ENCODE measurements around the gene ZNF280B.

DNA sequence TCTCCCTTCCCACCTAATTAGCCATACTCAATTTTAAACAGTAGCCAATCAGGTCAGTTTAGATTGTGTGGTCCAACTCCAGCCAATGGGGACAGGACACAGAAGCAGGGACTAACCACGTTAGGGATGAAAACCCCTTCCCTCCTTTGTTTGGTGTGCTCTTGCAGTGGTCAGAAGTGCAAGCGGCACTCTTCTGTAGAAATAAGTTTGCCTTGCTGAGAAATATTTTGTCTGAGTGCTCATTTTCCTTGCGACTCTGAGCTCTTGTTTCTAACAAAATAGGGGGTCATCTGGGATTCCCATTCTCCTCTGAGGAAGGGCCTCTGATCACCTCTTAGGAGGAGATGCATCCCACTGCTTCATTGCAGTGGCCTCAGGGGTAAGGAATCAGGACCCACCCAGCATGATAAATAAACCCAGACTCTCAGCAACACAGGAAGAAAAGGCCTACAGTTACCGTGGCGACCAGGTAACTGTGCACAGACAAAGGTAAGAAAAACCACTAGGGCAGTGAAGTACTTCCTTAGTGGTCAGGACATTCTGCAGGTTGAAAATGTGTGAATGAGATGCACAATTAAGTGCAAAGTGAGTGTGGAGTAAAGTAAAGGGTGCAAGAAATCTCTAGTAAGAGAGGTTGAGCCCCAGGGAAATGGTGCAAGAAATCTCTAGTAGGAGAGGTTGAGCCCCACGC, 55.4 kb downstream of the ZNF280B start:
- TF ChIP-seq POLR2AphosphoS5 (IDR thresholded peaks at IDR 0.05; ENCODE audit: low read depth, low read length) (no peak), RAD21 (IDR thresholded peaks at IDR 0.05; ENCODE audit: low read length) (no peak), RFX5 (IDR thresholded peaks at IDR 0.05; ENCODE audit: low read length) (no peak), FOXJ3 (CRISPR knock-in tag; IDR thresholded peaks at IDR 0.05) (no peak), JUND (IDR thresholded peaks at IDR 0.05) (no peak), RXRA (IDR thresholded peaks at IDR 0.05; ENCODE audit: borderline replicate concordance, low read depth) (no peak), EZH2phosphoT487 (IDR thresholded peaks at IDR 0.05; ENCODE audit: borderline replicate concordance, low read depth) (no peak), GABPA (IDR thresholded peaks at IDR 0.05; ENCODE audit: low read depth) (no peak)
- TF ChIP-seq, protein P1, sequence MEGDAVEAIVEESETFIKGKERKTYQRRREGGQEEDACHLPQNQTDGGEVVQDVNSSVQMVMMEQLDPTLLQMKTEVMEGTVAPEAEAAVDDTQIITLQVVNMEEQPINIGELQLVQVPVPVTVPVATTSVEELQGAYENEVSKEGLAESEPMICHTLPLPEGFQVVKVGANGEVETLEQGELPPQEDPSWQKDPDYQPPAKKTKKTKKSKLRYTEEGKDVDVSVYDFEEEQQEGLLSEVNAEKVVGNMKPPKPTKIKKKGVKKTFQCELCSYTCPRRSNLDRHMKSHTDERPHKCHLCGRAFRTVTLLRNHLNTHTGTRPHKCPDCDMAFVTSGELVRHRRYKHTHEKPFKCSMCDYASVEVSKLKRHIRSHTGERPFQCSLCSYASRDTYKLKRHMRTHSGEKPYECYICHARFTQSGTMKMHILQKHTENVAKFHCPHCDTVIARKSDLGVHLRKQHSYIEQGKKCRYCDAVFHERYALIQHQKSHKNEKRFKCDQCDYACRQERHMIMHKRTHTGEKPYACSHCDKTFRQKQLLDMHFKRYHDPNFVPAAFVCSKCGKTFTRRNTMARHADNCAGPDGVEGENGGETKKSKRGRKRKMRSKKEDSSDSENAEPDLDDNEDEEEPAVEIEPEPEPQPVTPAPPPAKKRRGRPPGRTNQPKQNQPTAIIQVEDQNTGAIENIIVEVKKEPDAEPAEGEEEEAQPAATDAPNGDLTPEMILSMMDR (IDR thresholded peaks at IDR 0.05): no peak
- TF ChIP-seq, protein P2, sequence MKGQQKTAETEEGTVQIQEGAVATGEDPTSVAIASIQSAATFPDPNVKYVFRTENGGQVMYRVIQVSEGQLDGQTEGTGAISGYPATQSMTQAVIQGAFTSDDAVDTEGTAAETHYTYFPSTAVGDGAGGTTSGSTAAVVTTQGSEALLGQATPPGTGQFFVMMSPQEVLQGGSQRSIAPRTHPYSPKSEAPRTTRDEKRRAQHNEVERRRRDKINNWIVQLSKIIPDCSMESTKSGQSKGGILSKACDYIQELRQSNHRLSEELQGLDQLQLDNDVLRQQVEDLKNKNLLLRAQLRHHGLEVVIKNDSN (IDR thresholded peaks at IDR 0.05; ENCODE audit: borderline replicate concordance, low read depth): no peak
- TF ChIP-seq, protein P3, sequence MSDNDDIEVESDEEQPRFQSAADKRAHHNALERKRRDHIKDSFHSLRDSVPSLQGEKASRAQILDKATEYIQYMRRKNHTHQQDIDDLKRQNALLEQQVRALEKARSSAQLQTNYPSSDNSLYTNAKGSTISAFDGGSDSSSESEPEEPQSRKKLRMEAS (IDR thresholded peaks at IDR 0.05; ENCODE audit: low read depth): no peak

All from SK-N-SH (cell line).